DMS53 (cell line): ENCODE data around the gene PDE11A.
"Not testable (repeated sequence)": the region's sequence is repeated elsewhere in the genome, so short reads cannot be mapped to it uniquely, and the experiment has no call there.

Experiments
- DNase-seq: peaks from one replicate; lab custom pipeline; 2025; lab: John Stamatoyannopoulos, UW

The PDE11A gene

GRCh38 chr2:177882501-177882900 is 190.1 kb downstream of the PDE11A start:
- no peak for DNase-seq

- DNase-seq = no peak
Observed at GRCh38 chr2:177881921-177882320, 190.7 kb downstream of the PDE11A start.

DNA sequence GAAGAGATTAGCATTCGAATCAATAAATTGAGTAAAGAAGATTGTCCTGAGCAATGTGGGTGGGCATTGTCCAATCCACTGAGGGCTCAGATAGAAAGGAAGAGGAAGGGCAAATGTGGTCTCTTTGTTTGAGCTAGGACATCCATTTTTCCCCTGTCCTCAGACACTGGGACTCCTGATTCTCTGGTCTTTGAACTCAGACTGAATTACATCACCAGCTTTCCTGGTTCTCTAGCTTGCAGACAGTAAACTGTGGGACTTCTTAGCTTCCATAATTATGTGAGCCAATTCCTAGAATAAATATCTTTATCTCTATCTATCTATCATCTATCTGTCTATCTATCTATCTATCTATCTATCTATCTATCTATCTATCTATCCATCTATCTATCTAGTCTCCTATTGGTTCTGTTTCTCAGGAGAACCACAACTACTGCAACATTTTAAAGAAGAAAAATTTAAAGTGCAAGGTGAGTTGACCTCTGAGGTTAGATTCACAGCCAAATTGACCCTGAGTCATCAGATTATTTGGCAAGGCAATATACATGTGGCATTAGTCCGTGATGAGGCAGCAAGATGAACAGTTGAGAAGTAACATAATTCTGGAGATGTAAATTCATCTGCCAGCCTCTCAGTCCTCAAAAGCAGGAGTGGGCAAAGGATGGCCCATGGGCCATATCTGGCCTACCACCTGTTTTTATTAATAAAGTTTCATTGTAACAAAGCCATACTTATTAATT is 191.4 kb downstream of the PDE11A start:
- DNase-seq = no peak

GRCh38 chr2:177880285-177880684 is 192.3 kb downstream of the PDE11A start:
- no peak for DNase-seq

- no peak for DNase-seq
Observed at GRCh38 chr2:177876950-177877349, 195.6 kb downstream of the PDE11A start.

- DNase-seq = no peak
Observed at GRCh38 chr2:177874686-177875085, 197.9 kb downstream of the PDE11A start.

DNA sequence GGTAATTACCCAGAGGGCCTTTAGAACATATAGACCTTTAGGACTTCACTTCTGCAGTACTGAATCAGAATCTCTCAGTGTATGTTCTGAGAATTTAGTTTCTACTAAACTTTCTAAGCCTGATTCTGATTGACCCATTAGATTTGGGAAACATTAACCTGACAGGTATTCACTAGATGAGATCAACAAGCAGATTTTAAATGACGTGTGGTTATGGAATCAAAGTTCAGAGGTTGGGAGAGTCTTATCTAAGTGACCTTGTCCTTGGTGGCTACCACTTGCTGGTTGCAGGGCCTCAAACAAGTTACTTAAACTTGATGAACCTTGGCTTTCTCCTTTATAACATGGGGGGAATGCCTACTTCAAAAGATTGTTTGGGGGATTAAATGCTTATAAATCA is 198.7 kb downstream of the PDE11A start:
- DNase-seq = no peak

GRCh38 chr2:177872286-177872685 is 200.3 kb downstream of the PDE11A start:
- peak; percentile 10 for DNase-seq

DNA sequence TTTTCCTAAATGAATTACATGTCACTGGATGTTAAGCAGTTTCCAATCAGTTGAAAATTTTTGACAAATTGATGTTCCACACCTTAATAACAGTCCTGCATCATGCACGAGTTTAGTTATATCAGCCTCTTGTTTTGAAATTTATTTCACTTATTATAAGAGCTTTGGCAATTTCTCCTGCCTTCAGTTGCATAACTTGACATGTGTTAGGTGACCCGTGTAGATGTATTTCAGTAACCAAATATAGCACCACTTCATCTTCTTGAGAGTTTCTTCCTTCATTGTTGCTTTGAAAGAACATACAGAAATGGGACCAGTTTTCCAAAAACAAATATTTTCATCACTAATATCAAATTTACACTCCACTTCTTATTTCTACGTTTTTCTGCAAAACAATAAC is 202.7 kb downstream of the PDE11A start:
- DNase-seq = no peak

GRCh38 chr2:177869209-177869608 is 203.4 kb downstream of the PDE11A start:
- no peak for DNase-seq

- no peak for DNase-seq
Observed at GRCh38 chr2:177868806-177869205, 203.8 kb downstream of the PDE11A start.

DNA sequence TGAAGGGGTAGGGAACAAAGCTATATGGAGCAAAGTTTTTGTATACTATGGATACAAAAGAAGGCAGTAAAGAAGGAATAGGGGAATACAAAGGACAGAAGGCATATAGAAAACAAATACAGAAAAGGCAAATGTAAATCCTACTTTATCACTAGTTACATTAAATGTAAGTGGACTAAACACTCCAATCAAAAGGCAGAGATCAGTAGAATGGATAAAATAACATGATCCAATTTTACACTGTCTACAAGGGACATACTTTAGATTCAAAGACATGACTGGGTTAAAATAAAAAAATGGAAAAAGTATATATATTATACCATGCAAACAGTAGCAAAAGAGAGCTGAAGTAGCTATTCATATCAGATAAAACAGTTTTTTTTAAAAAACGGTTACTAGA is 215.0 kb downstream of the PDE11A start:
- no peak for DNase-seq

DNA sequence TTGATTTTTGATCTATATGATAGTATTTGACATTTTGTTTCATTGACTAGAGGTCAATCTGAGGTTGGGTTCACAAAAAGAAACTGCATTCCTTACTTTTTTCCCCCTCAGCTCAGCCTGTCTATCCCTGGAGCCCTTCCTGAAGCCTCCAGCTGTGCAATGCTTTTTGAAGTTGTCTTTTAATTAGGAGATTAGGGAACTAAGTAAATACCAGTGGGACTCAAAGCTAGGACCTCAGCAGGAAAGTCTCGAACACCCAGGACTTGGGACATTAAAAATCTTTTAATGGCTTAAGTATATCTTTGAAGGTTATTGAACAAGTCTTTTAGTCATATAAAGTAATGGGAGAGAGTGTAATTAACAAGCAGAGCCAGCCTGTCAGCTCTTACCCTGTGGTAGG is 220.2 kb downstream of the PDE11A start:
- no peak for DNase-seq

DNA sequence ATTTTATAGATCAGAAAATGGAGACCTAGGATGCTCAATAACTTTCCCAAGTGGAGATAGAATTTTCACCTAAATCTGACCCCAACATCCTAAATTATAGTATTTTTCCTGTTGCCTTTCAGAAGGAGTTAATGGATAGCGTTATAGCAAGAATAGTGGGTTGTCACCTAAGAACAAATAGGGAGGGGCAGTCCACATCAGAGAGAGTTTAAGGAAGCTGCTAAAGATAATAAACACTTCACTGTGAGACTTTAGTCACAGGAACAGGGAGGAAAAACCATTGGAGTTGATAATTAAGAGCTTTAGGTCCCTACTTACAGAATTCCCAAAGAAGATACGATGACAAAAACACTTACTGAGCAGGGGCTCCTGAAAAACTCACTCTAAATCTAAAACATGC is 229.4 kb downstream of the PDE11A start:
- no peak for DNase-seq

DNA sequence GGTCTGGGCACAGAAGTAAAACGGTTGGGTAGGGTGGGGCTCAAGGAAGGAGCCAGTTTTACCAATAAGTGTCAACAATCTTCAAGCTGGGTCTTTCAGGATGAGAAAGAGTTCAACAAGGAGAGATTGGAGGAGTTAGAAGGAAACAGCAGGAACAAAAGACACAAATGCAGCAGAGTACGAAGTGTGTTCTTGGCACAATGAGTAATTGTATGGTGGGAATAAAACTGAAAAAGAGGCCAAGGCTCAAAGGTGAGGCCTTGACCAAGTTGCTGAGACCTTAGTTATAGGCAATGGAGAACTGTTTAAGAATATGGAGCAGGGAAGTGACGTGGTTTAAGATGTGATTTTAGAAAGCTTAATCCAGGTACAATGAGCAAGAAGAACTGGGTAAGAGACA is 230.3 kb downstream of the PDE11A start:
- no peak for DNase-seq

DNA sequence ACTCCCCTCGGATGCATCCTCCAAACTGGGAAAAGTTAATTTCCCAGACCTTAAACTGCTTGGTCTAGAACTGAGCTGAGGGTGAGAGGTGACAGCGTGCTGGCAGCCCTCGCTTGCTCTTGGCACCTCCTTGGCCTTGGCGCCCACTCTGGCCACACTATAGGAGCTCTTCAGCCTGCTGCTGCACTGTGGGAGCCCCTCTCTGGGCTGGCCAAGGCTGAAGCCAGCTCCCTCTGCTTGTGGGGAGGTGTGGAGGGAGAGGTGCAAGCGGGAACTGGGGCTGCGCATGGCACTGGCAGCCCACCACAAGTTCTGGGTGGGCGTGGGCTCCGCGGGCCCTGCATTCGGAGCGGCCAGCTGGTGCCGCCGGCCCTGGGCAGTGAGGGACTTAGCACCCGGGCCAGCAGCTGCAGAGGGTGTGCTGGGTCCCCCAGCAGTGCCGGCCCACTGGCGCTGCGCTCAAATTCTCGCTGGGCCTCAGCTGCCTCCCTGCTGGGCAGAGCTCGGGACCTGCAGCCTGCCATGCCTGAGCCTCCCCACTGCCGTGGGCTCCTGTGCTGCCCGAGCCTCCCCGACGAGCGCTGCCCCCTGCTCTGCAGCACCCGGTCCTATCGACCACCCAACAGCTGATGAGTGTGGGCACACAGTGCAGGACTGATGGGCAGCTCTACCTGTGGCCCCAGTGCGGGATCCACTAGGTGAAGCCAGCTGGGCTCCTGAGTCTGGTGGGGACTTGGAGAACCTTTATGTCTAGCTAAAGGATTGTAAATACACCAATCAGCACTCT is 237.0 kb downstream of the PDE11A start:
- DNase-seq = not testable (repeated sequence)

GRCh38 chr2:177832611-177833433 is 239.8 kb downstream of the PDE11A start:
- no peak for DNase-seq

DNA sequence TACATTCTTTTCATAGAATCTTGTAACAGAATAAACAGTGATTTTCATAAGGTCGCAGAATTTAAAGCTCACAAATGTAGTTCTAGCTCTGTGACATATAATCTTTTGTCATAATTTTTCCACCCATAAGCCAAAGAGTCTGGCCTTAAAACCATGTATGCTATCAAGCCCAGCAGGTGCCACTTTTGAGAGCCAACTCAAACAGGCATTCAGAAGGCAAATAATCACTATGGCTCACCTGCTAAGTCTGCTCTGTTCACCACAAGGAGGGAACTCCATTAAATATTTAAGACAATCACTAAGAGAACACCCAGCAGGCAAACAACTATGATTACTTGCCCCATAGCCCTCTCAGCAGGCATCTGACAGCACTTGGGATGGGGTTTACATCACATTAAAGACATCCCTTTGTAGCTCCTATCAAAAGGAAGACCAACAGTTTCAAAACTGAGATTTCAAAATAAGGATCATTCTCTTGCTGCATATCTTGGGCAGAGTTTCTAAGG is 241.6 kb downstream of the PDE11A start:
- peak; percentile 28 for DNase-seq

DNA sequence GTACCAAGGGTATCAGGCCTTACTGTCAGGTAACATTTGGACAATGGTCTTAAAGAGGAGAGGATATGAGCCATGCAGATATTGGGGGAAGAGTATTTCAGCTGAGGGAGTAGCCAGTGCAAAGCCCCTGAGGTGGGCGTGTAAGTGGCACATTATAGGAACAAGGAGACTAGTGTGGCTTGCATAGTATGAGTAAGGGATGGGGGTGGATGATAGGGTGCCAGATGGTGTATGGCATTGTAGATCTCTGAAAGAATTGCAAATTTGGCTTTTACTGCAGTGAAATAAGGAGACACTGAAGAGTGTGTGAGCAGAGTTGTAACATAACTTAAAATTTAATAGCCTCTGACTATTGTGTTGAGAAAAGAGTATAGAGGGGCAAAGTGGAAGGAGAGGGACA is 244.0 kb downstream of the PDE11A start:
- DNase-seq = no peak

GRCh38 chr2:177826897-177827296 is 245.7 kb downstream of the PDE11A start:
- no peak for DNase-seq

DNA sequence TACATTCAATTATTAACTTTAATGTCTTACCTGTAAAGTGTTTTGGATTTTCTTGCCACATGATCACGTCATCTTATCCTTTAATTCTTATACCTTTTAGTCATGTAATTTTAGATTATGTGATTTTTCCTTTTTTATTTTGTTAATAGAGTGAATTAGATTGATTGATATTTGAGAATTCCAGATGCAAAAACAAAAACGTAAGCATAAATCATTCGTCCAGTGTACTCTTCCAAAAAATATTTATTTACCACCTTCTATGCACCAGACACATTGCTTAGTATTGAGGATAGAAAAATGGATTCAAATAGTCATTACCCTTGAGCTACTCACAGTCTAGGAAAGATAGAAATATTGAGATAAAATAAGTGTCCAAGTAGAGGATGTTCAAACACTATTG is 249.6 kb downstream of the PDE11A start:
- DNase-seq = no peak

DNA sequence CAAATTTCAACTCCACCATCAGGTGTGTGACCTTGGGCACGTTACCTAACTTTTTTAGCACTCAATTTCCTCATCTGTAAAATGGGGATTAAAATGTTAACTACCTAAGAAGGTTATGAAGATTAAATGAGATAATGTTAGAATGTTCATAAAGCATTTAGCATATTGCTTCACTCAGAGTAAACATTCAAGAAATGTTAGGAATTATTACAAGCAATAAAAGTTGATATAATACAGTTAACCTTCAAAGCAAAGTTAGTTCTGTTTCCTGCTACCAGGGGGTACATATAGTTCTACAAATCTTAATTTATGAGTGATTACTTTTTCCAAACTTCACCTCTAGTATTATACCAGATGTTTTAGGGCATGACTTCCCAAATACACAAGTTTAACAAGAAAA is 254.2 kb downstream of the PDE11A start:
- DNase-seq = no peak
